SIG-M5 (cell line): Measurements from ENCODE around the gene MARK1.
"Not testable (repeated sequence)": the region's sequence is repeated elsewhere in the genome, so short reads cannot be mapped to it uniquely, and the experiment has no call there.

Source experiments
- DNase-seq: peaks from one replicate; lab custom pipeline; 2025; lab: John Stamatoyannopoulos, UW

MARK1 gene

DNA sequence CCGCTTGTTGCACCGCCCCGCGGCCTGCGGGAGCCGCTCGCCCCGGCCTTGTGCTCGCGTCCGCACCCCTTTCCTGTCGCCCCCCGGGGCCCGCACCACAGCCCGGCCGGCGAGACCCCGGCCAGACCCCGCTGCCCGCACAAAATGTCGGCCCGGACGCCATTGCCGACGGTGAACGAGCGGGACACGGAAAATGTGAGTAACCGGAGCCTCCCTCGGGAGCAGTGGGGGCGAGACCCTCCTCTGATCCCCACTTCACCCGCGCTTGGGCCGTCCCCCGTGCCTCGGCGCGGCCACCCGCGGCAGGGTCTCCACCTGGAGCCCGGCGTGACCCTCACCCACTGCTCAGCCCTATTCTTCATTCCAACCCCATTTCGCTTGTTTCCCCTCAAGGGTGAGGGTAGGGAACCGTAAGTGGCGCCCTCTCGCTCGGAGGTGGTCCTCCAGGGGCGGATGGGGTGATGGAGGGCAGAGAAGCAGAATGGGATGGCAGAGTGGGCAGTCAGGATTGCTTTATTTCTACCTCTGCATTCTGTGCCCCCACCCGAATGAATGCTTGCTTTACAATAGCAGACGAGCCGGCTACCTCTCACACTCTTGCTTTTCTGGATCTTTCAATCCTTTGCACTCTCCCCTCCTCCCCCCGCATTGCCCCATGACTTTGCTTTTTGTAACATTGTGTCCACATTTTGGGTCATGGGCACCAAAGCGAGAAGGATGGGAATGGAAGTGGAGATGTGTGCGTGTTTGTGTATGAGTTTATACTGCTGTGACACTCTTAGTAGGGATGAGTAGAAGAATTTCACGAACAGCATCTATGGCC lies 954 bp downstream of the MARK1 start:
- no peak for DNase-seq

DNA sequence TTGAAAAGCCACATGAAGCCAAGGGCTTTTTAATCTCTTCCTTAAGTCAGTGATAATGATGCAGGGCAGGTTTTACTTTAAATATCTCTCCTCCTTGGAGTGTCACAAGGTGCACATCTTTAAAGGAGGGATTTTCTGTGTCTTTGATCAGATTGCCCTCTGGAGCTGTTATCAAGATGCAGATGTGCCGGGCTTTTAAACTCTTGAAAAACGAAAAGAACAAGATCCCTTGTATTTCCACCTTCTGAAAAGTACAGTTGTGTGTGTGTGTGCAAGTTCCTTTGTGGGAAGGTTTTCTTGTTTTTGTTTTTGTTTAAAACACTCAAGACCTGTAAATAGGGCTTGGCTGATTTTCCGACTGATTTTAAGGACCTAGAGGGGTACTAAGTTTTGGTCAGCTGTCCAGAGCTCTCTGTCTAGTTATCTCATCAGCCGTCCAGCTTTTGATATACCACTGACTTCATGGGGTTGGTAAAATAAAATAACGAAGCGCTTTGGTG lies 1.6 kb downstream of the MARK1 start:
- DNase-seq: no peak

GRCh38 chr1:220533504-220534109 lies 5.7 kb downstream of the MARK1 start:
- DNase-seq: no peak

DNA sequence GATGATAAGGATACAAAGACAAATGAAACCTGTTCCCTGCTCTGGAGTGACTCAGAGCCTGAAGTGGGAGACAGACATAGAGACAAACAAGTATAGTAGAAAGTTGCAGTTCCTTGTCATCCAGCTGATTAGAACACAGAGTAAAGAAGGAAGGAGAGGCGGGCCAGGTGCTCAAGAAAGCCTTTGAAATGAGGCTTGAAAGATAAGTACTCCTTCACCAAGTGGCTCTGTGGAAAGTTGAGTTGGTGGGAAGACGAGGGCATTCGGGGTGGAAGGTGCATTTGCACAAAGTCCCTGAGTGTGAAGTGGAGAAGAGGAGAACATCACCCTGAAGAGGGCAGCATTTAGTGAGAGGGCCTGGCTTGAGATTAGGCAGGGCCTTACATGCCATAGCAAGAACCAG lies 17.0 kb downstream of the MARK1 start:
- DNase-seq: no peak

DNA sequence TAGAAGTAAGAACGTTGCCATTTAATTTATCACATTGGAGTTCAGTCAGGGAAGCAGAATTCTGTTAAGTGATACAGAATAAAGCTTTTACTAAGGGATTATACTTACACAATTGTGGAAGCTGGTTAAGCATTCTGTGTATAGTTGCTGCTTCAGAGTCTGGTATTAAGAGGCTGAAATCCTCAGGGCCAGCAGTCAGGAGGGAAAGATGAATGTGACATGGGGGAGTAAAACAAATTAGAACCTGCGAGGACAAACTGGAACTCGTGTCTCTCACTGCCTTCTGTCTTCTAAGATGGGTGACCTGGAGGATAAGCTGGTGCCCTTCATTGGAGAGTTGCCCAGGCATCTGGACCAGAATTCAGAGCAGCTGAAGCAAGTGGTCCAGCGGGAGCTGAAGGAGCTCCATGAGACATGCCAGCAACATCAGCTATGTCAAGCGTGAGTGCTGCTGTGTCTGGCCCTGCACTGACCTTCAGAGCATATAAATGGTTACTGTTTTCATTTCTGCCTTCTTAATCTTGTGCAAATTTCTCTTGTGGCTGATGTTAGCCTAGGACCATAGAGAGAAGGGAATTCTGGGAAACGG lies 23.0 kb downstream of the MARK1 start:
- no peak for DNase-seq

GRCh38 chr1:220551718-220552117 lies 23.8 kb downstream of the MARK1 start:
- no peak for DNase-seq

GRCh38 chr1:220552672-220553260 lies 24.8 kb downstream of the MARK1 start:
- no peak for DNase-seq

DNA sequence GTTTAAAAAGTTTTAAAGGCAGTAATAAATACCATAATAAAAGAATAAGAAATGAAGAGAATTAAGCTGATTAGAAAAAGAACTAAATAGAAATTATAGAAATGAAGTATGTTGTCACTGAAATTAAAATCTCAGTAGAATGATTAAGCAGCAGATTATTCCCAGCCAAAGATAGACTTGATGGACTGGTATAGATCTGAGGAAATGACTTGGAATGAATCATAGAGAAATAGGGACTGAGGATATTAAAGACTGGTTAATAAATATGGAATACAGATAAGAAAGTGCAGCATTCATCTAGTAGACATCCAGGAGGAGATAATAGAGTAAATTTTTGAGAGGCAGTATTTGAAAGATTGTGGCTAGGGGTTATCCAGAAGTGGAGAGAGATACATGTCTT lies 28.7 kb downstream of the MARK1 start:
- DNase-seq: no peak

DNA sequence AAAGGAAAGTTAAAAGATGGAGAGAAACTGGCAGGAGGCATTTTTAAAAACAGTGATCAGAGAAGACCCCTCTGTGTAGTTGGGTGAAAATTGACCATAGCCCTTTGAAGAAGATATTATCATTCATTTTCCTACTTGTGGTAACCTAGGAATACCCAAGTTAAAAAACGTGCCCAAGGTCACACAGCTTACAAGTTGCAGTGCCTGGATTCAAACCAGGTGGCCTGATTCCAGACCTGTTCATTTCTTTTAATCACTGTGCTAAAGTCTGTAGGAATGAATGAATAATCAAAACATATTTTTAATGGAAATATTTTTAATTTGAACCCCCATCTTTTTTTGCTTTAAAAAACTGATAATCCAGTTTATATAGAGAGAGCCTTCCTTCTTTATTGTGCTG lies 35.6 kb downstream of the MARK1 start:
- DNase-seq: no peak

DNA sequence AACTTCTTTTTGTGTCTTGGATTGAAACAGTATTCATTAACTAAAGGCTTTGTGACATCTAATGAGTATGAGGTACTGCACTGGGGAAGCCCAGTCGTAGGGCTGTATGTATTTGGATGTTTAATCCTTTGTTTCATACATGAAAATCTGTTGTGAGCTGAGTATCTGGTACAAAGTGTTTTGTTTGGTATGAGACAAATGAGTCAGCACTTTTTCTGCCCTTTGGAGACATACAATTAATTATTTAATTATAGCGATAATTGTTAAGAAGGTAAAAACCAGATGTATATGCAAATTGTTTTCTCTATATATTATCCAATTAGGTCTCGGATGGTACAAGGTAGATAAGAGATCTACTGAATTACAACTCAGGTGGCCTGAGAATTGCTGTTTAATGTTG lies 36.3 kb downstream of the MARK1 start:
- DNase-seq: no peak

DNA sequence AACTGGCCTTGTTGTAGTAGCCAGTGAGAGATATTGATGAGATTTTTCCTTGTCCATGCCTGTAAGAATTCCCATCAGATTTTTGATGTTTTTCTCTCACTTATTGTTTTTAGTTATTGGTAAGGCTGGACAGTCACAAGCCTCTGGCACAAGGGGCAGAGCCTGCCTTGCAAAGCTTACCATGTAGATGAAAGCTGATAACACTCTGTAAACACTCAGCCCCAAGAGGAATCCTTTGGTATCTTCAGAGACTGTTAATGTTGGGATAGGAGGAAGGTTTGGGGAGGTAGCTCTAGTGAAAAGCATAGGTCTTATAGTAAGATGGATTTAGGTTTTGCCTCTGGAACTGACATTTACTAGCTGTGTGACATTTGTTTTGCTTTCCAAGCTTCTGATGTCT lies 37.7 kb downstream of the MARK1 start:
- DNase-seq: no peak

GRCh38 chr1:220566869-220567268 lies 38.9 kb downstream of the MARK1 start:
- DNase-seq: no peak

DNA sequence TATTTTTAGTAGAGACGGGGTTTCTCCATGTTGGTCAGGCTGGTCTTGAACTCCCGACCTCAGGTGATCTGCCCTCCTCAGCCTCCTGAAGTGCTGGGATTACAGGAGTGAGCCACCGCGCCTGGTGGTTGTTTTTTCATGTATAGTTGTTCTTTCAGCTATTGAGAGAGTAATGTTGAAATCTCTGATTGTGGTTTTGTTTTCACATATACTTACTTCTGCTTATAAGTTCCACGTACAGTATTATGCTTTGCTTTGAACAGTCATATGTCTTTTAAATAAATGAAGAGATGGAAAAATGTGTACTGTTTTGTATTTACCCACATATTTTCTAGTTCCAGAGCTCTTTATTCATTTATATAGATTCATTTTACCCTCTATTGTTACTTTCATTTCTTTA lies 44.5 kb downstream of the MARK1 start:
- DNase-seq: peak; percentile 37

DNA sequence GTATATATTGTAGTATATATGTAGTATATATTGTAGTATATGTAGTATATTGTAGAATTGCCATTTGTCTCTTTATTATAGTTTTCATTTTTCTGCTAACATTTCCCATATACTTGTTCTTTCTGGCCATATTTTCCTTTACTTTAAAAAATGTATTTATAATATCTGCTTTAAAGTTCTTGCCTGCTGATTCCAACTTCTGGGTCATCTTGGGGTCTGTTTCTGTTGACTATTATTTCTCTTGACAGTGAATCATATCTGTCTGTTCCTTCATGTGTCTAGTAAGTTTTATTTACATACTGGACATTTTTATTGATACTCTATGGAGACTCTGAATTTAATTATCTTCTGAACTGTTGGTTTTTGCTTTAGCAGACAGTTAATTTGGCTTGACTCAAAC lies 45.9 kb downstream of the MARK1 start:
- no peak for DNase-seq

GRCh38 chr1:220575718-220576497 lies 48.0 kb downstream of the MARK1 start:
- no peak for DNase-seq

GRCh38 chr1:220577926-220578325 lies 50.0 kb downstream of the MARK1 start:
- DNase-seq: no peak

- no peak for DNase-seq
Observed at GRCh38 chr1:220579317-220579716, 51.4 kb downstream of the MARK1 start.

- no peak for DNase-seq
Observed at GRCh38 chr1:220592714-220593113, 64.8 kb downstream of the MARK1 start.

DNA sequence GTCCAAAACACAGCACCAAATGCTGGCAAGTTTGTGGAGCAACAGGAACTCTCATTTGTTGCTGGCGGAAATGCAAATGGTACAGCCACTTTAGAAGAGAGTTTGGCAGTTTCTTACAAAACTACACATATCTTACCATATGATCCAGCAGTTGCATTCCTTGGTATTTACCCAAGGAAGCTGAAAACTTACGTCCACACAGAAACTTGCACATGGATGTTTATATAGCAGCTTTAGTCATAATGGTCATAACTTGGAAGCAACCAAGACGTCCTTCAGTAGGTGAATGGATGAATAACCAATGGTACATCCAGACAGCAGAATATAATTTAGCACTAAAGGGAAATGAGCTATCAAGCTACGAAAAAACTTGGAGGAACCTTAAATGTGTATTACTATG lies 66.4 kb downstream of the MARK1 start:
- no peak for DNase-seq

DNA sequence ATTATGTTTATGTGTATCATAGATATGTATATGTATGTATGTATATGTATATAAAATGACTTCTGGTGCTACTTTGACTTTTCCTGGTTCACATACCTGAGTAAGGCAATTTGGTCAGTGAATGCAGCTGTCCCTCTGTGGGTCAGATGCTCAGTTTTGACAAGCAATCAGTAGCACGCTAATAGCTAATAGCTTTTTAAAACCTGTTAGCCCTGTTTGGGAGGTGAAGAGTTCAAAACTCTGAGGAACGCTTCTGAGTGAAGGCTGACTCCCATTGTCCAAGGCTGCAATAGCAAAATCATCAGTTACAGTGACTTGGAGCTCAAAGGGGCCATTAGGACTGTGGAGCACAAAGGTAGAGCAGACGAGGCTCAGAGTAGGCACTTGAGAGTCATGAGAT lies 67.2 kb downstream of the MARK1 start:
- DNase-seq: no peak

GRCh38 chr1:220604926-220605325 lies 77.0 kb downstream of the MARK1 start:
- DNase-seq: no peak

GRCh38 chr1:220605651-220606050 lies 77.7 kb downstream of the MARK1 start:
- not testable (repeated sequence) for DNase-seq
